Measurements from ENCODE around the gene KIN. TPM values are rescaled to one million over a fixed set of nuclear protein-coding genes. Genes with fewer than 3 reads are reported as not detected.
"Not testable (repeated sequence)": the region's sequence is repeated elsewhere in the genome, so short reads cannot be mapped to it uniquely, and the experiment has no call there.

The KIN gene, protein sequence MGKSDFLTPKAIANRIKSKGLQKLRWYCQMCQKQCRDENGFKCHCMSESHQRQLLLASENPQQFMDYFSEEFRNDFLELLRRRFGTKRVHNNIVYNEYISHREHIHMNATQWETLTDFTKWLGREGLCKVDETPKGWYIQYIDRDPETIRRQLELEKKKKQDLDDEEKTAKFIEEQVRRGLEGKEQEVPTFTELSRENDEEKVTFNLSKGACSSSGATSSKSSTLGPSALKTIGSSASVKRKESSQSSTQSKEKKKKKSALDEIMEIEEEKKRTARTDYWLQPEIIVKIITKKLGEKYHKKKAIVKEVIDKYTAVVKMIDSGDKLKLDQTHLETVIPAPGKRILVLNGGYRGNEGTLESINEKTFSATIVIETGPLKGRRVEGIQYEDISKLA
- polyA plus RNA-seq (ENCODE audit: insufficient read length in 3 of 3), result 10 to 100 TPM; 17.4 to 23.7 (median 18.6) TPM
- long read RNA-seq, donor 1, full-length matches to known transcripts, result 2 of 7 reads
- long read RNA-seq, donor 1, partial matches to known transcripts, result 5 of 7 reads
- long read RNA-seq, donor 1, other reads (novel, unspliced or antisense), result 0 of 7 reads
- long read RNA-seq, donor 2, full-length matches to known transcripts, result 5 of 1,150 reads
- long read RNA-seq, donor 2, partial matches to known transcripts, result 995 of 1,150 reads
- long read RNA-seq, donor 2, other reads (novel, unspliced or antisense), result 150 of 1,150 reads
- long read RNA-seq, donor 3, full-length matches to known transcripts, result 4 of 4 reads
- long read RNA-seq, donor 3, partial matches to known transcripts, result 0 of 4 reads
- long read RNA-seq, donor 3, other reads (novel, unspliced or antisense), result 0 of 4 reads
- long read RNA-seq, donor 4, full-length matches to known transcripts, result 4 of 1,110 reads
- long read RNA-seq, donor 4, partial matches to known transcripts, result 620 of 1,110 reads
- long read RNA-seq, donor 4, other reads (novel, unspliced or antisense), result 486 of 1,110 reads
- long read RNA-seq, donor 5, full-length matches to known transcripts, result 2 of 2 reads
- long read RNA-seq, donor 5, partial matches to known transcripts, result 0 of 2 reads
- long read RNA-seq, donor 5, other reads (novel, unspliced or antisense), result 0 of 2 reads
- long read RNA-seq, donor 6, full-length matches to known transcripts, result 10 of 925 reads
- long read RNA-seq, donor 6, partial matches to known transcripts, result 854 of 925 reads
- long read RNA-seq, donor 6, other reads (novel, unspliced or antisense), result 61 of 925 reads
- long read RNA-seq, donor 7, full-length matches to known transcripts, result 5 of 14 reads
- long read RNA-seq, donor 7, partial matches to known transcripts, result 9 of 14 reads
- long read RNA-seq, donor 7, other reads (novel, unspliced or antisense), result 0 of 14 reads
- long read RNA-seq, donor 8, full-length matches to known transcripts, result 1 of 6 reads
- long read RNA-seq, donor 8, partial matches to known transcripts, result 5 of 6 reads
- long read RNA-seq, donor 8, other reads (novel, unspliced or antisense), result 0 of 6 reads
- long read RNA-seq, donor 9, full-length matches to known transcripts, result 6 of 11 reads
- long read RNA-seq, donor 9, partial matches to known transcripts, result 5 of 11 reads
- long read RNA-seq, donor 9, other reads (novel, unspliced or antisense), result 0 of 11 reads
- long read RNA-seq, donor 10, full-length matches to known transcripts, result 5 of 5 reads
- long read RNA-seq, donor 10, partial matches to known transcripts, result 0 of 5 reads
- long read RNA-seq, donor 10, other reads (novel, unspliced or antisense), result 0 of 5 reads
- long read RNA-seq, donor 11, full-length matches to known transcripts, result 2 of 2 reads
- long read RNA-seq, donor 11, partial matches to known transcripts, result 0 of 2 reads
- long read RNA-seq, donor 11, other reads (novel, unspliced or antisense), result 0 of 2 reads
- long read RNA-seq, donor 12, full-length matches to known transcripts, result 14 of 1,123 reads
- long read RNA-seq, donor 12, partial matches to known transcripts, result 994 of 1,123 reads
- long read RNA-seq, donor 12, other reads (novel, unspliced or antisense), result 115 of 1,123 reads
- long read RNA-seq, donor 13, full-length matches to known transcripts, result 1 of 822 reads
- long read RNA-seq, donor 13, partial matches to known transcripts, result 596 of 822 reads
- long read RNA-seq, donor 13, other reads (novel, unspliced or antisense), result 225 of 822 reads
- long read RNA-seq, donor 14, result 0 reads
- long read RNA-seq, donor 15, full-length matches to known transcripts, result 9 of 14 reads
- long read RNA-seq, donor 15, partial matches to known transcripts, result 5 of 14 reads
- long read RNA-seq, donor 15, other reads (novel, unspliced or antisense), result 0 of 14 reads
- long read RNA-seq, donor 16, full-length matches to known transcripts, result 5 of 1,104 reads
- long read RNA-seq, donor 16, partial matches to known transcripts, result 707 of 1,104 reads
- long read RNA-seq, donor 16, other reads (novel, unspliced or antisense), result 392 of 1,104 reads

DNA sequence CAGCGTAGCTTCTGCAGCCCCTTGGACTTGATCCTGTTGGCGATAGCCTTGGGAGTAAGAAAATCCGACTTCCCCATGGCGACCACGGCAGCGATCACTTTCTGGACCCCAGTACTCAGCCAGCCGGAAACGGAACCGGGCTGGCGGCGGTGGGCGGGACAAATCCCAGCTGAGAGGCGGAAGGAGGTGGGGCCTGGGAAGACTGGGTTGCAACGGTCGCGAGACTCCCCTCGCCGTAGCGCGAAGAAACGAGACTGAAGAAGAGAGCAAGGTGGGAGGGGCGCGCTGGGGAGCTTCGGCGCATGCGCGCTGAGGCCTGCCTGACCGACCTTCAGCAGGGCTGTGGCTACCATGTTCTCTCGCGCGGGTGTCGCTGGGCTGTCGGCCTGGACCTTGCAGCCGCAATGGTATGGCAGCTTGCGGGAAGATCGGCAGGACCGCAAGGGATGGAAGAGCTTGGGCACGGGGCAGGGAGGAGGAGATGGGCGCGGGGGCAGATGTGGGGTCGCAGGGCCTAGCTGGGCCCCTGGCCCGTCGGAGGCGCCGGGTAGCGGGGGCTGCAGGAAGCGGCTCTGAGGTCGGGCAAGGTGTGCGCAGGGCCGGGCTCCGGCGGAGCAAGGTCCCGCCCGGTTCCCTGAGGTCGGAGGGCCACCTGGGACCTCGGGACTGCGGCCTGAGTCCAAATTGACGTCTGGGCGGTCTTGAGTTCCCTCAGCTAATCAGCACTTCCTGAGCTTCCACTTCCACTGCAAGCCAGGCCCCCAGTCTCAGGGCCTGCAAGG lies at the start of gene KIN, which contains the start of gene ATP5F1C:
KIN (minus strand) TSS at position 137 of the 782 bp plus-strand sequence; CDS start at position 77, 60 bp downstream.
ATP5F1C (plus strand) TSS at position 321 of the 782 bp plus-strand sequence; CDS start at position 352, 31 bp downstream.
- DNase-seq, result peak; percentile 97

DNA sequence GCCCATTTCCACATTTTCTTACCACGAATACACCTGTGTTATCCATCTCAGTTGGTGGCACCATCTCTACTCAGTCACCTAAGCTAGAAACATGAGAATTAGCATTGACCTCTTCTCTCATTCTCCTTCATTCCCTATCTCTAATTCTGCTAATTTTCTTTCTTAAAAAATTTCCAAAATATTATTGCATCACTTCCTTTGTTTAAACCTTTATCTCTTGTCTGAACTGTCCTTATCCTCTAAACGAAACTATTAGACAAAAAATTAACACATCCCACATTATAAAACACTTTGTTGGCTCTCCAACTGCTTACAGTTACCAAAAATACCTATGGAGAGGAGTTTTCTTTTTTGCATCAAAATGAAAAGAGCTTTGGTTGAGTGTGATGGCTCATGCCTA lies 48.8 kb upstream of the KIN start:
- no peak for DNase-seq

DNA sequence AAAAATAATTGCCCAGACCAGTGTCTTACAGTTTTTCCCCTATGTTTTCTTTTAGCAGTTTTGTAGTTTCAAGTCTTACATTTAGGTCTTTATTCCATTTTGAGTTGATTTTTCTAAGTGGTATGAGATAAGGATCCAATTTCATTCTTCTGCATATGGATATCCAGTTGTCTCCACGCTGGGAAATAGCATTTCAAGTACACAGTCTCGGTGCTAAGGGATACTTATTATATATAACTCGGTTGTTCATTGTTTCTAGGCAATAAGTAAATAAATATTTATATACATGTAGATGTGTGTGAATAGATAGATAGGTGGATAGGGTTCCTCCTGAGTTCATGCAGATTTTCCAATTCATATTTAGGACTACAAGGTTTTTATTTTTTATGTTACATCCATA lies 46.5 kb upstream of the KIN start:
- DNase-seq, result no peak

DNA sequence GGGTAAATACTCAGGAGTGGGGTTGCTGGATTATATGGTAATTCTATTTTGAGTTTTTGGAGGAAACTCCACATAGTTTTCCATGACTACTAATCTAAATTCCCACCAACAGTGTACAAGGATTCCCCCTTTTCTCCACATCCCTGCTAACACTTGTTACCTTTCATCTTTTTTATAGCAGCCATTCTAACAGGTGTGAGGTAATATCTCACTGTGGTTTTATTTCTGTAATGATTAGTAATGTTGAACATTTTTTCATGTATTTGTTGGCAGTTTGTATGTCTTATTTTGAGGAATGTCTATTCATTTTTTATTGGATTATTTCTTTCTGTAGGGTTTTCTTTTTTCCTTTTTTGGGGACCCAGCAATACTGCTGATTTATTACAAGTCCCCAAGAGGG lies 45.4 kb upstream of the KIN start:
- DNase-seq, result no peak

DNA sequence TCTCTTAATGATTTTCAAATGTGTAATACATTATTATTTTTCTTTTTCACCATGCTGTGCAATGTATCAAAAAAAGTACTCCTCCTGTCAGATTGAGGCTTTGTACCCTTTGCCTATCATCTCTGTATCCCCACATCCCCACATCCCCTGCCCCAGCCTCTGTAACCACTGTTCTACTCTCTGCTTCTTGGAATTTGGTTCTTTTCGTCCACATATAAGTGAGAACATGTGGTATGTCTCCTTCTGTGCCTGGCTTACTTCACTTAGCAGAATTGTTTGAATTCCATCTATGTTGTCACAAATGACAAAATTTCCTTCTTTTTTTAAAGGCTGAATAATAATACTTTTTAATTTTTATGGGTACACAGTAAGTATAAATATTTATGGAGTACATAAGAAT lies 44.3 kb upstream of the KIN start:
- no peak for DNase-seq

DNA sequence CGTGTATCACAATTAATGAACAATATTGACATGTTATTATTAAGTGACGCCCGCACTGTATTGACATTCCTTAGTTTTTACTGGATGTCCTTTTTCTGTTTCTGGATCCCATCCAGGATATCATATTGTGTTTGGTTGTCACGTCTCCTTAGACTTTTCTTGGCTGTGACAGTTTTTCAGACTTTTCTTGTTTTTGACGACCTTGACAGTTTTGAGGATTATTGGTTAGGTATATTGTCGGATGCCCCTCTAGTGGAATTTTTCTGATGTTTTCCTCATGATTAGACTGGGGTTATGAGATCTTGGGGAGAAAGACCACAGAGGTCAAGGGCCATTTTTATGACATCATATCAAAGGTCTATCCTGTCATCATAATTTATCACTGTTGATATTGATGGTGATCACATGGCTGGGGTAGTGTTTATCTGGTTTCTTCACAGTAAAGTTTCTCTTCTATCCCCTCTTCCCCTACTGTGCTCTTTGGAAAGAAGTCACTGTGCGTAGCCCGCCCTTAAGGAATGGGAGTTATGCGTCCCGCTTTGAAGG lies 41.6 kb upstream of the KIN start:
- DNase-seq, result no peak

DNA sequence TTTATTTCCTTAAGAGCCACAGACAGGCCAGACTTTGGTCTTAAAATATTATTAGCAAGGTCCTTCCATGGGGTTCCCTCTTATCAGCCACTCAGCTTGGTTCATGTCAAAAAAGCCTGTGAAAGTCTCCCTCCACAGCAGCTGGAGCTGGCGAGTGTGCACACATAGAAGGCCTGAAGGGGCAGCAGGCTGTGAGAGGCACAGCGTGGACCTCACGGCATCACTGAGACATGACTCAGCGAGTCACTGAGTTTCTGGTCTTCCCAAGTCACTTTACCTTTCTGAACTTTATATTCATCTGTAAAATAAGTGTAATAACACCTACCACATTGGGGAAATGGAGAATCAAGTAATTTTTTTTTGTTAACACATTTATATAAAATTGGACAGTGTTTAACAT lies 39.2 kb upstream of the KIN start:
- no peak for DNase-seq

DNA sequence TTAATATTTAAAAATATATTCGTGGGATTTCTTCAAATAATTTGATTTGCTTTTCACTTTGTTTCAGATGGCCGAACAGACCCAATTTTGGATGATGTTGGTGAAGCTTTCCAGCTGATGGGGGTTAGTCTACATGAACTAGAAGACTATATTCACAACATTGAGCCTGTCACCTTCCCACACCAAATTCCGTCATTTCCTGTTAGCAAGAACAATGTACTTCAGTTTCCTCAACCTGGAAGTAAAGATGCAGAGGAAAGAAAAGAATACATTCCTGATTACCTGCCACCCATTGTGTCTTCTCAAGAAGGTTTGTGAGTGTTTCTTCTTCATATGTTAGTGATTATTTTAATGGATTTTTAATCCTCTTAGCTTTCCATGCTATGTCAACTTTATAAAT lies 36.5 kb upstream of the KIN start:
- no peak for DNase-seq

DNA sequence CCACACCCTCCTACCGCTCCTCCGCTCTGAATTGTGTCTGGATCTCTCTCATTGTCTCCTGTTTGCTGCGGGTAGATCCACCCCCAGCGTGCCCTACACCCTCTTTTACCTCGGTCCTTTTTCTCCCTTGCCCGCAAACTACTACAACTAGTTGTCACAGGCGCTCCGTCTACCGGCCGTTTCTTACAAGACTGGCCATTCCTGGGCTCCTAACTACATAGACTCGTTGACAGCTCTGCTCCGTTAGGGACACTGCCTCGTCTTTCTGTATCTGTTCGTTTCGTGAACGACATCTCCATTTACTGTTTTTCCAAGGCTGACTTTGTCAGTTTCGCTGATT lies 31.3 kb upstream of the KIN start:
- peak; percentile 45 for DNase-seq

DNA sequence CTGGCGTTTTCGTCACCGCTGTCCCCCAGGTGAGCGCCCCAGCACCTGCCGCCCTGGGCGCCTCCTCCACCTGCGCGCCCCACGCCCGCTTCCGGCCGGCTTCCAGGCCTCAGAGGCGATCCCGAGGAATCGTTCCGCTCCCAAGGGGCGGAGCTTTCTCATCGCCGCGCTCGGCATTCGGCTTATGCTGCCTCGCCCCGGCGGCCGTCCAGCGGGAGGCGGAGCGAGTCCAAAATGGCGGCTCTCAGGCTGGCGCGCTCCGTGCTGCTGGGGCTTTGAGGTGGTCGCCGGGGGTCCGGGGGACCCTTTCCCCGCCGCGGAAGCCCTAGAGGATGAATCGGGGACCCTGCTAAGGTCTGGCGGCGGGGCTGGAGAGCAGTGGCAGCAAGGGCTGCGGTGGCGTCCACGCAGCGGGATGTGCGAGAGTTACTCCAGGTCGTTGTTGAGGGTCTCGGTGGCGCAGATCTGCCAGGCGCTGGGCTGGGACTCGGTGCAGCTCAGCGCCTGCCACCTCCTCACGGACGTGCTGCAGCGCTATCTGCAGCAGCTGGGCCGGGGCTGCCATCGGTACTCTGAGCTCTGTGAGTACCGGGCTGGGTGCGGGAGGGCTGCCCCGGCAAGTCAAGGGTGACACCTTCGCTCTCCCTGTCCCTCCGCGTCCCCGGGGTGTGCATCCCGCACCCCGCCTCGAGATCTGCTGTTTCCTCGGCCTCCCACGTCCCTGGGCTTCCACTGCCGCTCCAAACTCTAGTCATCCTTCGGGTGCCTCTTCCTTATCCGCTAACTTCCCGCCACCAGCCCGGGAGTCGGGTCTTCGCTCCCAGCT lies 30.7 kb upstream of the KIN start, which contains the start of gene TAF3:
TAF3 (plus strand) TSS at position 211 of the 826 bp plus-strand sequence; CDS start at position 416, 205 bp downstream.
- DNase-seq, result peak; percentile 94

DNA sequence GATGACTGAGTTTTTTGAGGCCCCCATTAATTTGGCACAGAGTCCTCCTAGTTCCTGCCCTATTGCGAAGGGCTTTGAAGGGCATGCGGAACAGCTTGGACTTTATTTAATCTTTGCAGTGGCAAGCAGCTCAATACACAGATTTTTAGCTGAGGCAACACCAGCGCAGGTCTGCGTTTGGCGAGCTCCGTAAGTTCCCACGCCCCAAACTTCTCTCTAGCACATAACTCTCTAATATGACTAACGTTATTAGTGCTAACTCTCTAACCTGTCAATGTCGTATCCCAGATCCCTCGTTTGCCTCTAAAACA lies 30.1 kb upstream of the KIN start:
- peak; percentile 1 for DNase-seq

DNA sequence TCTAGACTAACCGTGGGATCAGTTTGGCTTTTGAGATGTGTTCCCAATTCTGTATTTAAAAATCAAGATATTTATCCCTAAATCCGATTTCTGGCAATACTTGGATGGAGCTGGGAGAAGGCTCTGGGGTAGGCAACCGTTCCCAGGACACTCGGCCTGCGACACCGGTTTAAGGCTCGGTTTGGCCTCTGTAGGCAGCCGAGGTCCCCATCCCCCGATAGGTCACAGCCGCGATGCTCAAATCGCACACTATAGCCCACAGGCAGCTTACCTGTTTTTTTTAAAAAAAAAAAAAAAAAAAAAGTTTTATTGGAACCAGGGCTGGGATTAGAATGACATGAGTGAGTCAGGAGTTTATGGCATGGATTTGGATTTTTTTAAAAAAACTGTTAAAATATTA lies 29.8 kb upstream of the KIN start:
- DNase-seq, result no peak

DNA sequence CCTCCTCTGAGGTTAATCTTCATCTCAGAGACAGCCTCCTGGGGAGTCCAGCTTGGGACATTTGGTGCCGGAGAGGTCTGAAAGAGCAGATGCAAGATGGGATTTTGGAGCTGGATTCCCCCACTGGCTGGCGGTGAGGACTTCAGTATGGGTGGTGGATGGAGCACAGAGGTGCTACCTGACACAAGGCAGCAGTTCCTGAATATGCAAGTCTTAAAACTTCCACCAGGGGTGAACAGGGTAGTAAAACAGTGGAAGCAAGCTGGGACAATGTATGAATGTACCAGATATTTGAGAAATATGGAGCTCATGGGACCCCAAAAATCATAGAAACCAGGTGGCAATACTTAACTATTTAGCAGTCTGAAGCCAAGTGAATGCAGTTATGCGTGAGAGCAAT lies 25.7 kb upstream of the KIN start:
- DNase-seq, result no peak

DNA sequence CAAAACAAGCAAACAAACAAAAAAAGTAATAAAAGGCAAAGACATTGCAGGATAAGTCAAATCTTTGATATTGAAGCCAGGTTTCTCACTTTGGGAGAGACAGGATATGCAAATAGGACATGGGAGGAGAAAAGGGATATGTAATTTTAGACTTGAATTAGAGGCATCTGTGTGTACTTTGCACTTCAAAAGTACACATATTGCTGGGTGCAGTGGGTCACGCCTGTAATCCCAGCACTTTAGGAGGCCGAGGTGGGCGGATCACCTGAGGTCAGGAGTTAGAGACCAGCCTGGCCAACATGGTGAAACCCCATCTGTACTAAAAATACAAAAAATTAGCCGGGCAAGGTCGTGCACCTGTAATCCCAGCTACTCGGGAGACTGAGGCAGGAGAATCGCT lies 23.9 kb upstream of the KIN start:
- not testable (repeated sequence) for DNase-seq

DNA sequence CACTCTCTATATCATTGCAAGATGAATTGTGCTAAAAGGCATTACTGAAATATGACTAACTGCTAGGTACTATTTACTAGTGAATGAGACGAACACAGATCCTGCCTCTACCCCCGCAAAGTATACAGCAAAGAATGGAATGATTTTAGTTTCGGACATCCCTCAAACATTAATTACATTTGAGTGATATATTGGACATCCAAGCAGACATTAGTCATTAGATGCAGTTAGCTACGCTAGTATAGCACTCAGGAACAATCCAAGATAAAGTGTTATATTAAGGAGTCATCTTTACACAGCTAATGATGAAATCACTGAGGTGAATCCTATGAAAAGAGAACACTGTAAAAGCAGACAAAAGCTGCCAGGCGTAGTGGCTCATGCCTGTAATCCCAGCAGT lies 23.2 kb upstream of the KIN start:
- no peak for DNase-seq

DNA sequence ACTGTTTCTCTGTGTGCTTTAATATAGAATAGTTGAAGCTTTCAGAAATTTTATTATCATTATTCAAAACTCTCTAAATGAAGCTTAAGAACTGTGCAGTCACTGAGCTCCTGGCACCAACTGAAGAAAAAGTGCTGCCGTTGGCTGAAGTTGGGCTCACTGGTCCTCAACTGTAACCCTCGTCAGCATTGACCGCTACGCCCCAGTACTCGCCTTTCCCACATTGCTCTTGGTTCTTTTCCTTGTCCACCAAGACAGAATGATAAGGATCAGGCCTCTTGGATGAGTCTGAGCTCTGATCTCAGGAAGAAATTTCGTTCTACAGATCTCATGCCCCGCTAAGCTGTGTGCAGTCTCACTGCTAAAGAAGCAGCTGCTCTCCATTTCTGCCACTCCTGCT lies 22.6 kb upstream of the KIN start:
- DNase-seq, result no peak

DNA sequence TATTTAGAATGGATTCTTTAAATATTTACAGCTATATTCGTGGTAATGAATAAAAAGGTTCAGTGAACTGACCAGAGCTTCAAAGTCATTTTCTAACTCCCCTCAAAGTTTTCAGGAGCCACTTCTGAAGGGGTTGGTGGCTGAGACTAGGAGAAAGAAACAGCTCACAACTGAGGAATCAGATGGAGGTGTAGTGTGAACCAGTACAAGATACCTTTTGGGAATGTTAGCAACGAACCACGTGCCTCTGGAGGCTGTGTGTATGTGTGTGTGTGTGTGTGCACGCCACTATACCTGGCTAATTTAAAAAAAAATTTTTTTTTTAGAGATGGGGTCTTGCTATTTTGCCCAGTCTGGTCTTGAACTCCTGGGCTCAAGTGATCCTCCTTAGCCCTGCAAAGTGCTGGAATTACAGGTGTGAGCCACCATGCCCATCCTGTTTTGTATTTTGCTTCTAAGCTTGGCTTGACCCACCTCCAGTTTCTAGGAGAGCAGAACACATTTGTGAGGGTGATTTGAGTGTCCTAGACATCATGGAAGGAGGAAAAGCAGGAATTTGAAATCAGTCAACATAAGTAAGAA lies 21.0 kb upstream of the KIN start:
- DNase-seq, result no peak
